ENCODE results near the gene NOSIP.

NOSIP gene

DNA sequence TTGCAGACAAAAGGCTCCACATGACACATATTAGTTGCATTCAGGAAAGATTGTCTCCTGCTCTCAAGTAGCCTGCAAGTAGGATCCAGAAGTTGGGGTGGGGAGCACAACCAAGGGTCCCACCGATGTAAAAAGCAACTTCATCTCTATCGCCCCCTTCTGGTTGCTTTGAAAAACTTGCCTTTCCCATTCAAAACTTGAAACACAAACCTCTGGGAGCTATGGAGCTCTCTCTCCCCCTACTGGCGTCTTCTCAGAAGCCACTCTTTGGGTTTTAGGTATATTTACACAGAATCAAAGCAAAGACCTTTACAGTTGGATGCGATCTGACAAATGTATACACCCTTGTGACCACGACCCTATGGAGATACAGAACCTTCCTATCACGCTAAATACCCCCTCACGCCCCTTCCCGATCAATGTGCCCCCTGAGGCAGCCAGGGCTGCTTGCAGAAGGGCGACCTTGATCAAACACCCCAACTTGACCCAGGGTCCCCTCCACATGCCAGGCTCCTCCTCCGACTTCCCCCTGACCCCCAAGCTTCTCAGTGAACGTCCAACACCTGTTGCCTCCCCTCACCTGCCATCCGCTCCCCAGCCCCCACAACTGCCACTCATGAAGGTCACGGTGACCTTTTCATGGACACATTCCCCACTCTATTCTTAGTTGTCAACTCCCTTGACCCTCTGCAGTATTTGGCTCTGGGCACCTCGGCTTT is 10.1 kb downstream of the NOSIP start:
- peak; percentile 57 to 78 for DNase-seq (ENCODE audit: low read depth in 1 of 2, low spot score in 1 of 2)
- no peak for TF ChIP-seq REST (IDR thresholded peaks at IDR 0.05; ENCODE audit: insufficient replicate concordance, low read depth)
- TF ChIP-seq CTCF (IDR thresholded peaks at IDR 0.05; ENCODE audit: insufficient read depth, low read length), result peak; percentile 98
- TF ChIP-seq GABPA (IDR thresholded peaks at IDR 0.05; ENCODE audit: low read depth), result no peak
- H3K27me3 ChIP-seq (ENCODE audit: insufficient read depth, poor library complexity, severe bottlenecking), result no peaks in the 10 kb centered on the region
- H3K4me3 ChIP-seq (replicated peaks; ENCODE audit: insufficient read depth, low read length), result no peak overlapping the region
- H3K27ac ChIP-seq (replicated peaks), result no peak overlapping the region

DNA sequence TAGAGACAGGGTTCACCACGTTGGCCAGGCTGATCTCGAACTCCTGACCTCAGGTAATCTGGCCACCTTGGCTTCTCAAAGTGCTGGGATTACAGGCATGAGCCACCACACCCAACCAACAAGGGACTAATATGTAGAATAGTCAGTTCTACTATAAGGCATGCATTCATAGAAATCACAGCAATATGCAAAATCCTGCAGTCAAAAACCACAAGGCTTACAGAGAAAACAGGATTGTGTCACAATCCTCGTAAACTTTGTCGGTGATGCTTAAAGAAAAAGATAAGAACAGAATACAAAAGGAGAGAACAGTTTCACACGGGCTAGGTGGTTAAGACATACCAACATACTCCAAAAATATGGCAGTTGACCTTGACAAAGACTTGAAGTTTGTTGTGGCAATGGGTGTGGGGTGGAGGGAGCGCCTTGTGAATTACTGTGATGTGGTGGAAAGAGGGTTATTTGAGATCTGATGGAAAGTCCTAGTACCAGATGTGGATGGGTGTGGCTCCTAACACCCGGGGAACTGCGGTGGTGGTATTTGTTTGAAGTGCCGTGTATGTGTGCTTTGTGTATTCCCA is 12.4 kb downstream of the NOSIP start:
- H3K27ac ChIP-seq (replicated peaks), result no peak overlapping the region
- no peaks in the 10 kb centered on the region for H3K27me3 ChIP-seq (ENCODE audit: insufficient read depth, poor library complexity, severe bottlenecking)
- H3K4me3 ChIP-seq (replicated peaks; ENCODE audit: insufficient read depth, low read length), result no peak overlapping the region
- DNase-seq (ENCODE audit: low read depth in 1 of 2, low spot score in 1 of 2), result no peak
- TF ChIP-seq CTCF (IDR thresholded peaks at IDR 0.05; ENCODE audit: insufficient read depth, low read length), result no peak
- no peak for TF ChIP-seq REST (IDR thresholded peaks at IDR 0.05; ENCODE audit: insufficient replicate concordance, low read depth)

DNA sequence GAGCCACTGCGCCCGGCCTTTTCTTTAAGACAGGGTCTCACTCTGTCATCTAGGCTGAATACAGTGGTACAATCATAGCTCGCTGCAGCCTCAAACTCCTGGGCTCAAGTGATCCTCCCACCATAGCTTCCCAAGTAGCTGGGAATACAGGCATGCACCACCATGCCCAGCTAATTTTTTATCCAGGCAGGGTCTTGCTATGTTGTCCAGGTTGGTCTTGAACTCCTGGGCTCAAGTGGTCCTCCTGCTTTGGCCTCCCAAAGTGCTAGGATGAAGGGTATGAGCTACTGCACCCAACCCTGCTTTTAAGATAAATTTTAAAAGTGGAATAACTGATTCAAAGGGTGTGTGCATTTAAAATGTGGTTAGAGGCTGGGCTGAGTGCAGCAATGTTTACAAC is 14.1 kb downstream of the NOSIP start:
- H3K4me3 ChIP-seq (replicated peaks; ENCODE audit: insufficient read depth, low read length), result no peak overlapping the region
- no peak for TF ChIP-seq REST (IDR thresholded peaks at IDR 0.05; ENCODE audit: insufficient replicate concordance, low read depth)
- no peak for TF ChIP-seq SPI1 (IDR thresholded peaks at IDR 0.05; ENCODE audit: borderline replicate concordance, low read depth)
- no peak for TF ChIP-seq POLR2AphosphoS5 (IDR thresholded peaks at IDR 0.05; ENCODE audit: low read depth)
- TF ChIP-seq CTCF (IDR thresholded peaks at IDR 0.05; ENCODE audit: insufficient read depth, low read length), result no peak
- no peak for TF ChIP-seq GABPA (IDR thresholded peaks at IDR 0.05; ENCODE audit: low read depth)
- no peaks in the 10 kb centered on the region for H3K27me3 ChIP-seq (ENCODE audit: insufficient read depth, poor library complexity, severe bottlenecking)
- DNase-seq (ENCODE audit: low read depth in 1 of 2, low spot score in 1 of 2), result no peak
- no peak overlapping the region for H3K27ac ChIP-seq (replicated peaks)
